HG03342 (cell line): ENCODE data around the gene PLCB1.

Source experiments
- ATAC-seq: cut with Tn5 transposase; IDR thresholded peaks from one replicate; pipeline ENCODE4 v1.9.1; 2021; ENCODE audit warnings: mild to moderate bottlenecking, moderate library complexity; ENCODE audit not compliant: unreplicated experiment

The PLCB1 gene

DNA sequence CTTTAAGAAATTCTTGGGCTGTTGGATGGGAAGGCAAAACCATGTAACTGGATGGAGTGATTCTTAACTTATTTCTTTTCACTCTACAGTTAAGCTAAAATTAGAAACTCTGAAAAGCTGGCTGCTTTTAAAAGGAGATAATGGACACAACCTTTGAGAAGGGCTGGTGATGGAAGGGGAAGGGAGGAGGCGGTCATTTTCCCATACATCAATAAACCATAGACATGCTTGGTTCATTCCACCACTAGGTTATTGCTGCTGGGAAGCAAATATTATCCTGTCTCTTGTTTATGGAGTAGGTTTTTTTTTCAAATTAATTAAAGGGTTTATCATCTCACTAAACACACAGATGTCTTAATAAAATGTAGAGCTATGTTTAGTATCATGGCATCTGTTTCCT, 76.2 kb downstream of the PLCB1 start:
- no peak for ATAC-seq

DNA sequence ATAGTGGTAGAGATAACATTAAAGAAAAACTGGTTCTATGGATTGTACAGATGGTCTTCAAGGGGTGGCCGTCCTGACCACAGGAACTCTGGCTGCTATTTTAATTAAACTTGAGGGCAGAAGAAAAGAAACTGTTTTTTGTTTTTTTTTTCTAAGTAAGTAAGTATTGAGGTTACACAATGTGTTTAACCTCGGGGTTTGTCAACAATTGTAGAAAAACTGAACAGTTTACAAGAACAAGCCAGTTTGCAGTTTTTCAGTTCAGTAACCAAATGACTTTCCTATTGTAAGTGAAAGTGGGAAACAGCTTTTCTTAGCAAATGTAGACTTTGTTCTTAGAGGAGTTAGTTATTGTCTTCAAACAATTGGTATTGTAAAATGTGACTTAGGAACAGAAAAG, 77.0 kb downstream of the PLCB1 start:
- ATAC-seq: peak; percentile 41

DNA sequence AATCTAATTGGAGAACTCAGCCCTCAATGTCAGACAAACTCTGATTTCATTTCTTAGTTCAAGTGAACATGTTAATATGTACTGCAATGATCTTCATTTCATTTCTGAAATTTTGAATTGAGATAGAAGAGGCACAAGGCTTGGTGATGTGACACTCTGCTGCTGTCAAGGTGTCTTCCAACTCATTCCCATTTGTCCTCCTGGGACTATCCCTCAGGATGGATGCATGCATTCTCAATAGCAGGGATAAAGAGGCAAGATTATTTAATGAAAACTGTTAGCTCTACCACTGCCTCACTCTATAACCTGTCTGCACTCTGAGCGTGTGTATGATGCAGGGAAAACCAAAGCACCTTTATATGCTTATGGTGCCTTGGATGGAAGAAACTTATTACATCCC, 78.7 kb downstream of the PLCB1 start:
- no peak for ATAC-seq

DNA sequence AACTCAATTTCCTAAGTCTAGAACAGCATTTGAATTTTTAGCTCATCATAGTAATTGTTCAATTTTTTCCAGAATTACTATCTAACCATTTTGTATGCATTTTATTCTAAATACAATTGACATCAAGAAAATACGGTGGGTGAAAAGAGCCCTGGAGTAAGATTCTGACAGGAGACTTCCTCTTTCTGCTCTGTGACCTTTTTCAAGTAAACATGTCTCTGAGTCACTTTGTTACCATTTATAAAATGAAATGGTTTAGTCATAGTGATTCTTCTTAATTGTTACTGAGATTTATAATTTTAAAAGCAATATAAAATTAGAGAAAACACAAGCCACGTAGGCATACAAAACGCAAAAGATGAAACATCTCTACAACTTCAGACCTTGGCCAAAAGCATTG, 80.2 kb downstream of the PLCB1 start:
- peak; percentile 33 for ATAC-seq

DNA sequence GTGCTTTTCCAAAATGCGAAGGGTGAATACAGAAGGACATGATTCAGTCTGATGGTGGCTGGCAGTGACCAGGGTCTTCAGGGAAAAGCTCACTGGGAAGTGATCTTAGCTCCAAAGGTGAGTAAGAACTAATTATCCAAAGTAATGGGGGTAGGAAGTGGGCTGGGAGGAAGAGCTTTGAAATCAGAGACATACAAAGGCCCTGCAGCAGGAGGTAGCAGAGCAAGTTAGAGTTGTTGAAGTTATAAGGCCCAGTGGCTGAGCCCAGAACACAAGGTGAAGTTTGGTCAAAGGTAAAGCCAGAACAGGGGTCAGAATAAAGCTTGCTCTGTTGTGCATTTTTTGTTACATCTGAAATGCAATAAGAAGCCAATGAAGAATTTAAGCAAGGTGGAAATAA, 81.2 kb downstream of the PLCB1 start:
- ATAC-seq: no peak

DNA sequence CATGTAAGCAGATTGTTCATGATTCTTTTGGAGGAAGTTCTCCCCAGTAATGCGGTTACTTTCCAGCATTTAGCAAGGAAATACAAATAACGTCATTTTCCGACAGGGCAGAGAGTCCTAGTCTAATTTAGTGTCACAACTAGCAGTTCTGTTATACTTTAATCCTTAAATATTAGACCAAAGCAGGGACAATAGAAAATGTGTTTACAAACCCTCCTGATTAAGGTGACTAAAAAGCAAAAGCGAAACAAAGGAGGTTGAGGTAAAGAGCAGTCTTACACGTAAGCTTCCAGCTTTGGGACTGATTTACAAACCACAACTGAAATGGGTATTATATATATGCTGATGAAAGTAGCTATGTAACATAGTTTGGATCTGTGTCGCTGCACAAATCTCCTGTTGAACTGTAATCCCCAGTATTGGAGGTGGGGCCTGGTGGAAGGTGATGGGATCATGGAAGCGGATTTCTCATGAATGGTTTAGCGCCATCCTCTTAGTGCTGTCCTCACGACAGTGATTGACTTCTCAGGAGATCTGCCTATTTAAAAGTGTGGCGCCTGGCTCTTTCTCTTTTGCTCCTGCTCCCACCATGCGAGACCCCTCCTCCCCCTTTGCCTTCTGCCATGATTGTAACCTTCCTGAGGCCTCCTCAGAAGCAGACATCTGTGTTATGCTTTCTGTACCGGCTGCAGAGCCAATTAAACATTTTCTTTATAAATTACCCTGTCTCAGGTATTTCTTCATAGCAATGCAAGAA, 81.9 kb downstream of the PLCB1 start:
- peak; percentile 85 for ATAC-seq

DNA sequence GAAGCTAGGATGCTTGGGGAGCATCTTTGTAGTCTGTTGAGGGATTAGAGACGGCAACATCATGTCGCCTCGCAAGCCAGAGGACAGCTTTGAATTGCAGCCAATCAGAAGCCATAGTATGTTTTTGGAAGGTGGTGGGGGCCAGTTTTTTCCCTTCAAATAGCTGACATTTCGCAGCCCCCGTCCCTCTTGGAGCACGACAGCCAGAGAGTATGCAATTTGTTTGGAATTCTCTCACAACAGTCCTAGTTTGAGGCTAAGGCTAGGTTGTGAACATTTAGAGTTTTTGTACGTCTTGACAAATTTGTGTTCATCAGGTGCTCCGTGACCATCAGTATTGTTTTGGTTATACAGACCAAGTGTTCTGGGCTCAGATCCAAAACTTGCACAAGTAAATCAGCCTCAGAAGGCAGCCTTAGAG, 83.3 kb downstream of the PLCB1 start:
- no peak for ATAC-seq

DNA sequence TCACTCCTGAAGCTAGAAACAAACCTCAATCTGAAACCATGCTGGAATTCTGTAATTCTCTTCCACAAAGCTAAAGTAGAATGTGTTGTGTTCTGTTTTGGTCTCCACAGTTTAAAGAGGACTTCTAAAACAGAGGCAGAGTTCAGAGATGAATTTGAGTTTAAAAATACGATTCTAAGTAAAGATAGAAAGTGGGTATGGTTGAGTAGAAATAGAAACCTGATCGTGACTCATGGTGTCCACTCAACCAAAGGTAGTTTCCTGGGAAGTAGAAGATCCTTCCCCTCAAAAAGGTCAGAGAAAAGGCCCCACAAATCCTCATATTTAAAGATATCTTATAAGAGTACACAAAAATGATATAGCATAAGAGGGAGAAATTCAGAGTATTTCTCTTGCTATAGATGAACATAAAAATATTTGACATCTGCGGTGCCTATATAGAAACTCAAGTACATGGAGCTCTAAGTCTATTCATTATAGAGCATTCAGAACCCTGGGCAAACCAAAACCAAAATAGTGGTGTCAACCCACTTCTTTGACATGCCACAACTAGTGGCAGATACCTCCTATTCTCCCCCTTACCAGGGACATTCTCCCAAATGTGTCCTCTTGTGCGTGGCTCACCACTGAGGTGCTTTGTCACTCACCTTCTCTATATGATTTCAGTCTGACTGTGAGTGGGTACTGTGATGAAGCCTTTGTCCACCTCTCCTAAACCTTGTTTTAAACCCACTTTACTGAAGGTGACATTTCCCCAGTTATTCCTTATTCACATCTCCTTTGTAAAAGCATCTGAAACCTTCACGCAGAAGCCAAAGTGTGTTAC, 84.5 kb downstream of the PLCB1 start:
- no peak for ATAC-seq

DNA sequence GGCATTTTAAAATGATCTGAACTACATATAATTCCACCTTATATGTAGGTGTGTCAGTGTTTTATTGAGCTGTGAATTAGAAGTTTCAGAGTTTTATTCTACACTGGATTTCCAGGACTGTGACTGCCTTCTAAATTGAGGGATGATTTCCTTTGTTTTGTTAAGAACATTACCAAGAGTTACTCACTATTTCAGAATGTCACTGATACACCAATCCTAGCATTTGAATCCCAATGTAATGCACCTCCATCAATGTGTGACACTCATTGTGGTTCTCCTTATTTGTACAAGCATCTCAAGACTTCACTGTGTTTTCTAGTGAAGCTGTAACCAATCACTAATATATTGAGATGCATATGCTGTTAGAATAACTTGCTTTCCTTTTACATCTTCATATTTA, 86.8 kb downstream of the PLCB1 start:
- ATAC-seq: no peak

DNA sequence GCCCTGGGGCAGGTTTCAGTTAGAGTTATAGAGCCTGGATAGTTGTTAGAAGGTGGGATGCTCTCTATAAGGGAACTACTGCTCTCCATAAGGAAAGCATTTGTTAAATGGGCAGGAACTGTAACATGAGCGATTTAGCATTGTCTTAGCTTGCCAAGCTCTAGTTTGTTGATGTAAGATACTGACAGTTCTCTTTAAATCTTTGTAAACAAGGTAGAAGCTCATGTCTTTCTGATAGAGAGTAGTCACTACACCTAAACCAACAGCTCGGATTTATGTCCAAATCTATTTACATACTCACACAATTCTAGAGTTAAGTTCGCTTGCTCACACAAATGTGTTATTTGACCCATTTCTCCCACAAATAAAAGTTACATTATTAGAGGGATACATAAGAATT, 87.3 kb downstream of the PLCB1 start:
- ATAC-seq: no peak

DNA sequence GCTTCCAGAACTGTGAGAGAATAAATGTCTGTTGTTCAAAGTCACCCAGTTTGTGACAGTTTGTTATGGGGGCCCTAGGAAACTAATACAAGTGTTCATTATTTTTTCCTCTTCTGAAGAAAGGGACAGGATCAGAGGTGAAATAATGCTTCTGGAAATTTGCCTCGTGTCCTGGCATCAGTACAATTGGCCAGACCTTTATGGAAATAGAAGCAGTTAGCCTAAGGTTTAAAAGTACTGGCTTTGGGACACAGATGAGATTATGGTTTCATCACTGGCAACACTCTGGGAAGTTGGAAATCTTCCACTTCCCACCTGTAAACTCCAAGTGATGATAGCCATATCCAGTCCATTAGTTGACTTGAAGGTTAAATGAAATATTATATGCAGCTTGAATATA, 88.7 kb downstream of the PLCB1 start:
- ATAC-seq: no peak

DNA sequence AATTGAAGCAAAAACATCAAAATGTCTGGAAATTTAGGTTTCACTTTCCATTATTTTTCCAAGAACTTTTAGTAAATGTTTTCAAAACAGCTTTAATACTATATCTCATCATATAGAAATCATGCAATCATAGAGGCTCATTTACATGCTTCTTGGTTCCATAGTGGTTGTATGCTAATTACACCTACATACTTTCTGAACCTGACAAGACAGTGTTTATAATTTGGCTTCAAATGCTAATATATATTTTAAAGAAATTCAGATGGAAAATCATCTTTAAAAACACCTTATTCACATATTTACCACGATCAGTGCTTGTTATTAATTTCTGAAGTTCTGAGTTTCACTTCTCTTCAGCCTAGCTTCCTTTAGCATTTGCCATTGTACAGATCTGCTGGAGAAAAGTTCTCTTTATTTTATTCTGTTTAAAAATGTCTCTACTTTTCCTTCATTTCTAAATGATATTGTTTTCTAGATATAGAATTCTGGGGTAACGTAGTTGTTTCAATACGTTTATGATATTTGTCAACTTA, 89.9 kb downstream of the PLCB1 start:
- no peak for ATAC-seq

DNA sequence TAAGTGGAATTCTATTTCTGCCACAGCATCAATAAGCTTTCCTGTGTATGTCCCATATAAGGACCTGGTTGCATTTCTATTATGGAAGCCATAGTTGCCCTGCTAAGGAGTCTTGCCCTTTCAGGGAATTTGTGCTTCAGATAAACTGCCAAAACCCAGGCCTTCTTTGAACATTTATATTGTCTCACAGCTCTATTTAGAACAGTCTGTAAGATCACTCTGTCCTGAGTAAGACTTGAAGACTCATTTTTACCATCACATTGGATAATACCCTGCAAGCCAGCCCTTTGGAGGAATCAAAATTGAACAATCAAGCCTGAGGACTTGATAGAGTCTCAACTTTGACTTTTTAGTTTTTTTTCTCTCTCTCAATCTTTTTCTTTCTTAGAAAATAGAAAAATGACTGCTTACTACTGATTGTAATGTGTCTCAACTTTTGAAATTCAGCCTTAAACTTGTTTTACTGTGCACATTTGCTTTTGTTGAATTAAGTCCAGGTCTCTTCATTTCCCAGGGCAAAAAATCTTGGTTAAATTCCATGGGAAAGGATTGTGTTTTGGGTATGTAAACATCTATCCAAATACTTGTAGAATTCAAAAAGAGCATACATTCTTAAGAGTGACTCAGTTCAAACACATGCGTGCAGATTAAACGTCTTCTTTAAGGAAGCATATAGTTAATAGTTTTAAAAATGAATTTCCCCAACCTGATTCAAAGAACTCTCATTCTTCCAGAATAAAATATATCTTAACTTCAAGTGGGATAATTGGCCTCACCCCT, 91.2 kb downstream of the PLCB1 start:
- no peak for ATAC-seq

DNA sequence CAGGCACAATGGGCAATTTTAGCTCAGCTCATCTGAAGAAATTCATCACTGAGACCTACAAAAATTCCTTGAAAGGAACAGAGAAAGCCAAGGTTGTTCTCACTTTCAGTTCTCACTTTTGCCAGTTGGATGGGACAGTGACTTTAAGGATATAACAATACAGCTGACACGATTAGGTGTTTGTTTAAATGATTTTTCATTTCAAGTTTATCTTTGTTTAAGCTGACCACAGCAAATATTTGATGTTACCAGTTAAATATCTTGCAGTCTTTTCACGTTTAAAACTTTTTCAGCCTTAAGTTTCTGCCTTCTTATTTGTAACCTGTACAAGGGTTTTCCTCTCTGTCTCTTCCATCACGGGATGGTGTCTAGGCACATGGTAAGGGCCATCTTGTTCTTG, 93.6 kb downstream of the PLCB1 start:
- ATAC-seq: no peak

DNA sequence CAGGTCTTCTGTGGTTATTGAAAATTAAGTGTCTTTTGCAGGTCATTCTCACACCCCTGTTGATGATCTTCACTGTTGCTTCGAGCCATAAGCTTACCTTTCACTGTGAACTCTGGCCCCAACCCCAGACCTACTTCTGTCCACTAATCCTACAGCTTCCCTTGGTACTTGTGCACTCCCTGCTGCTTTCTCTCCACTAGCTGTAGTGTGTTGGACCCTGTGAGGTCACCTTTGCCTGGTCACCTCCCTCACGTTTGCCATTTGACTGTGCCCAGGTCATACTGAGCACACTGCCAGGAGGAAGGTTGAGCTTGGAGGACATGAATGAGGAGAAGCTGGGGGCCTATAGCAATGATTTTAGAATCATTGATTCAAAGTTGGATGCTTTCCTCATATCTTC, 94.0 kb downstream of the PLCB1 start:
- ATAC-seq: no peak

DNA sequence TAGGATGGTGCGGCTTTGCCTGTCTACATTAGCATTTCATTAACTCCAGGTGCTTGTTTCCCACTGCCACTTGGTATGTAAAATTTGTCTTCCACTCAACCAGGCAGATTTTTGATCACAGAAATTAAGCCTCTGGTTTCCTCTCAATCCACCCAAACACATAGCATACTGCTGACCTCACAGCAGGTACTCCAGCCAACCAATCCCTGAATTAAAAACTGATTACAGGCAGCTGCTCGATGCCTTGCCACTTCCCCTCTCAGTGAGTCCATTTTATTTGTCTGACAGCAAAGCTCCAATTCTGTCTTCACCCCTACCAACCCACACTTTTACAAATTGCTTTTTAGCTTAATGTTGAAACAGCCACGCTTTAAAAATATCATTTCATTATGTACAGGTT, 95.2 kb downstream of the PLCB1 start:
- ATAC-seq: no peak

DNA sequence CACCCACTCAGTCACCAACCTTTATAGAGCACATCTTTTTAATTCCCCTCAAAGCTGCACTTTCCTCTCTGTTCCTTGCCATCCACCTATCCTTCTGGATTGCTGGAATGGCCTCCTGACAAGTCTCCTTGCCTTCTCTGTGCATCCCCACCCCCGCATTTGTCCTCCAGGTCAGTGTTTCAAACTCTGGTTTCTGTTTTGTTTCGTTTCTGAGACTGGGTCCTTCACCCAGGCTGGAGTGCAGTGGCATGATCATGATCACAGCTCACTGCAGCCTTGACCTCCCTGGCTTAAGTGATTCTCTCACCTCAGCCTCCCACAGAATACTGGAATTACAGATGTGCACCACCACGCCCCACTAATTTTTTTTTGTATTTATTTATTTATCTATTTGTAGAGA, 96.2 kb downstream of the PLCB1 start:
- ATAC-seq: no peak

DNA sequence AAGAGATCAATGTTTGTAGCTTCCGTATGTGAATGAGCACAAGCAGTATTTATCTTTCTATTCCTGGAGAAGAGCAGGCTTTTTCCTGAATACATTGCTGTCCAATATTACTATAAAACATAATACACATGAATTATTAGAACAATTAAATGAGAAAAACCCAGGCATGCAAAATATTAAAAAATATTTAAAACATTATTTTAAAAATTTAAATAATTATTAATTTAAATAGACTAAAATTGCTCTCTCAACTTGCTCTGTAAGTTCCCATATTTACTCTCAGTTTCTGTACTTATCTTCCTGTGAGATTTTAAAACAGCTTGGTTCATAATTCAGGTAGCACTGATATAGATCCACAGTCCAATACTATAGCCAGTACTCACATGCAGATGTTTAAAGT, 97.0 kb downstream of the PLCB1 start:
- no peak for ATAC-seq

DNA sequence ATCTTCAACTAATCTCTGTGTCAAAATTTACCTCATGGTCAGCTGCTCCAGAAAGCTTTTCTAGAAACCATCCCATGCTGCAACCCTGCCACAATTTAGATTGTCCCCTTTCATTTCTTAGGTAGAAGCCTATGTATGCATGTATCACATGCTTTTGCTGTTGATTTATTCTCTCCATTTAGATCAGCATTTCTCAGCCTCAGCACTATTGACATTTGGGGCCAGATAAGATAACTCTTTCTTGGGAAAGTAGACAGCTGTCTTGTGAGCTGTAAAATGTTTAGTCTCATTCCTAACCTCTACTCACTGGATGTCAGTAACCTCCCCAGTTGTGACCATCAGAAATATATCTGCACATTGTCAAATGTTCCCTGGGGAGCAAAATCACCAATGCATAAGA, 99.0 kb downstream of the PLCB1 start:
- ATAC-seq: no peak

DNA sequence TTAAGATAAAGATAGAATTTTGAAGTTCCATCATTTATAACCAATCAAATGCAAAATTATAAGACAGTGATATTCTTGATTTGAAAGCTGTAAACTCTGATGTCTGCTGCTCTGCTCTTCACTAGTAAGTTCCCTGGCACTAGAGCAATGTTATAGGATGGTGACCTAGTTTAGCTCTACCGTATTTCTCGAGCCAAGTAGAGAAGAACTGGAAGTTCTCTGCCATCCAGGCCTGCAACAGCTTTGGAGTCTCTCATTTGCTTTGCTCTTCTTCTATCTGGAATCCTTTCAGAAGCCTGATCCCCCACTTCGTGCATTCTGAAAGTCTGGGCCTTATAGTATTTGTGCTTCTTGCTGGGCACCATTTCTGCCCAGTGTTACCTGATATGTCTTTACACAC, 100.3 kb downstream of the PLCB1 start:
- ATAC-seq: no peak

DNA sequence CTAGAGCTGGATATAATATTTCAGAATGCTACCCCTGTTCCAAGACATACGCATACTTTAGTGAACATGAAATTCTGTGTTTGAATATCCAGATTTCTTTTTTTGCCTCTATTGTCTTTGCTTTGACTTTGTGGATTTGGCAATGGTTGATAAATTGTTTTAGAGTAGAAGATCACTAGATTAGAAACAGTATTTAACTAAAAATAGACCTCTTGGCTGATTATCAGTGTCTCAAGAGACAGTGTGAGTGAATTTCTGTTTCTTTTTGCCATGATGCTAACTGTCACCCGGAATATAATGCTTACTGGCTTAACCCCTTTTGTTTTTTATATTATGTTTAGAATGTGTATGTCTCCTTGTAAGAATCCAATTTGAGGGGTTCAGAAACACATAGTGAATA, 102.5 kb downstream of the PLCB1 start:
- no peak for ATAC-seq
